Chondrocyte (in vitro differentiated cells): ENCODE results near the gene RAB30. TPM values are rescaled to one million over a fixed set of nuclear protein-coding genes. Genes with fewer than 3 reads are reported as not detected.

ENCODE experiments used
- DNase-seq: peaks from one replicate; pipeline ENCODE4 v3.0.0; 2021; ENCODE audit warnings: mixed read lengths, low spot score
- H3K27ac Mint-ChIP-seq: one replicate; pipeline ENCODE4 v1.8.0; 2021; ENCODE audit warnings: mild to moderate bottlenecking, moderate library complexity, mixed read lengths; ENCODE audit not compliant: unreplicated experiment
- H3K27me3 Mint-ChIP-seq: 2 replicates; pipeline ENCODE4 v1.8.0; 2021; ENCODE audit warnings: low read depth, mixed read lengths
- H3K36me3 Mint-ChIP-seq: 2 replicates; pipeline ENCODE4 v1.8.0; 2021; ENCODE audit warnings: low read depth, mixed read lengths
- H3K4me1 Mint-ChIP-seq: 2 replicates; pipeline ENCODE4 v1.8.0; 2021; ENCODE audit warnings: low read depth, mild to moderate bottlenecking, mixed read lengths
- H3K4me3 Mint-ChIP-seq: one replicate; pipeline ENCODE4 v1.8.0; 2021; ENCODE audit warnings: mild to moderate bottlenecking, moderate library complexity, mixed read lengths; ENCODE audit not compliant: unreplicated experiment
- H3K9me3 Mint-ChIP-seq: 2 replicates; pipeline ENCODE4 v1.8.0; 2021; ENCODE audit warnings: low read depth, mixed read lengths
- CTCF ChIP-seq: fragments of 200-600 bp; sonication (generic); IDR thresholded peaks from 2 replicates; pipeline ENCODE4 v1.5.0; 2021; ENCODE audit warnings: antibody characterized with exemption, mild to moderate bottlenecking, moderate library complexity
- total RNA-seq: library from RNA; stranded (reverse); gene quantifications from 3 replicates; pipeline ENCODE4 v1.2.1, GENCODE V29; 2021

The RAB30 gene
- total RNA-seq, 1 donor from 2014 or later, result 52.6 TPM

DNA sequence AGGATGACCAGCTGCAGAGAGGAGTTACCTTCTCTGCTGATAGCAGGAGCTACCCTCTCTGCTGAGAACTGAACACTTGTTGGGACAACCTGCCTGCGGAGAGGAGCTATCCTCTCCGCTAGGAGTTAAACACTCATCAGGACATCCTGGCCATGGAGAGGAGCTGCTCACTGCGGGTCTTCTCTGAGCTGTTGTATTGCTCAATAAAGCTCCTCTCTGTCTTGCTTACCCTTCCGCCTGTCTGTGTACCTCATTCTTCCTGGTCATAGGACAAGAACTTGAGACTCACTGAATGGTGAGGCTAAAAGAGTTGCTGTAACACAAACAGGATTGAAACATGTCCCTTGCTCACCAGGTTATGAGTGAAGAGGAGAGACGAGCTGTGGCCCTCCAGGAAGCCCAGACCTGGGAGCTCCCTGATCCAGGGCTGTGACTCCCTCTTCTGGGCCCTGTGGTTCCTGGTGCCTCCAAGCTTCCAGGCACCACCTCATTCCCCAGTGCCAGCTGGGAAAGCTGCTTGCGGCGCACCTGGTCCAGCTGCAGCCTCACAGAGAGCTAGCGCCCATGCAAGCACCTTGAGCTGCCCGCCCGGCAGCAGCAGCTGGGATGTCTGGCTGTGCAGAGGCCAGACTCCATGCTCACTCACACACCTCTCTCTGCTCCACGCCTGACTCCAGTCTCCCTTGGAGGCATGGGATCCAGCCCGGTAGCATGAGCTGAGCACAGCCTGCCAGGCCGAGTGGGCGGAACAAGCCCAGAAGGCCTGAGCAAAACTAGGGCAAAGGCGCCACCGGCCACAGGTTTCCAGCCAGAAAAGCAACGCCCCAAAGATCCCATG is 50.5 kb downstream of the RAB30 start:
- H3K4me3 Mint-ChIP-seq, result no peak overlapping the region
- DNase-seq, result no peak
- peaks cover 44% of the 10 kb centered on the region for H3K4me1 Mint-ChIP-seq
- no peaks in the 10 kb centered on the region for H3K27me3 Mint-ChIP-seq
- TF ChIP-seq CTCF, result no peak
- H3K36me3 Mint-ChIP-seq, result peaks cover 6% of the 10 kb centered on the region
- no peak overlapping the region for H3K27ac Mint-ChIP-seq
- H3K9me3 Mint-ChIP-seq, result peaks cover 6% of the 10 kb centered on the region

DNA sequence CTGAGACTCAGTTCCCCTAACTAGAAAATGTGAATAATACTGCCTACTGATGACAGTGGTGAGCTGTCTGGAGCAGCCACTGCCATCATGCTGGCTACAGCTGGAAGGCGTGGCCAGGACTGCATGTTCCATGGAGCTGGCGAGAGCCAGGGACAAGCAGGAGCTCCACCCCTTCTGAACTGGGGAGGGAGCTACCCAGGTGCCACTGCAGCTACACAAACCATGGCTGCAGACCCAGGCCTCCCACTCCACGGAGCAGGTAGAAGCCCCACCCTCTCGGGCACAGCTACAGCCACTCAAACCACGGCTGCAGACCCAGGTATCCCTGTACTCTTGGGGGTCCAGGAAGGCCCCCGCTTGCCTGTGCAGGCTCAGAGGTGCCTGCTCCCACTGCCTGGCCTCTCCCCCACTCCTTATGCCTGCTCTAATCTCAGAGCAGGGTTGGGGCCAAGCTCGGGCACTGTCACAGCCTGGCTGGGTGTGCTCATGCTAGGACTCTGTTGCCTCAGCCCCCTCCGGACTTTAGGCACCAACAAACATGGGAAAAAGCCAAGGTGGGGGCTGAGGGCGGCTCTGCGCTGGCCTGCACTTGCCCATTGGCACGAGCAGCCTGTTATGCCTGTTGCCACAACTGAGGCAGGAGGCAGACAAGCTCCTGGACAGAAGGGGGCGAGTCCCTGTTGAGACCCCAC is 51.7 kb downstream of the RAB30 start:
- peaks cover 49% of the 10 kb centered on the region for H3K4me1 Mint-ChIP-seq
- no peak for TF ChIP-seq CTCF
- DNase-seq, result no peak
- H3K27ac Mint-ChIP-seq, result no peak overlapping the region
- H3K9me3 Mint-ChIP-seq, result peaks cover 6% of the 10 kb centered on the region
- H3K4me3 Mint-ChIP-seq, result no peak overlapping the region
- no peaks in the 10 kb centered on the region for H3K27me3 Mint-ChIP-seq
- peaks cover 6% of the 10 kb centered on the region for H3K36me3 Mint-ChIP-seq

GRCh38 chr11:83014951-83015350 is 56.7 kb downstream of the RAB30 start:
- DNase-seq, result no peak
- peaks cover 5% of the 10 kb centered on the region for H3K36me3 Mint-ChIP-seq
- peaks cover 71% of the 10 kb centered on the region for H3K4me1 Mint-ChIP-seq
- no peak overlapping the region for H3K4me3 Mint-ChIP-seq
- no peak overlapping the region for H3K27ac Mint-ChIP-seq
- TF ChIP-seq CTCF, result no peak
- H3K9me3 Mint-ChIP-seq, result peaks cover 6% of the 10 kb centered on the region
- H3K27me3 Mint-ChIP-seq, result no peaks in the 10 kb centered on the region

DNA sequence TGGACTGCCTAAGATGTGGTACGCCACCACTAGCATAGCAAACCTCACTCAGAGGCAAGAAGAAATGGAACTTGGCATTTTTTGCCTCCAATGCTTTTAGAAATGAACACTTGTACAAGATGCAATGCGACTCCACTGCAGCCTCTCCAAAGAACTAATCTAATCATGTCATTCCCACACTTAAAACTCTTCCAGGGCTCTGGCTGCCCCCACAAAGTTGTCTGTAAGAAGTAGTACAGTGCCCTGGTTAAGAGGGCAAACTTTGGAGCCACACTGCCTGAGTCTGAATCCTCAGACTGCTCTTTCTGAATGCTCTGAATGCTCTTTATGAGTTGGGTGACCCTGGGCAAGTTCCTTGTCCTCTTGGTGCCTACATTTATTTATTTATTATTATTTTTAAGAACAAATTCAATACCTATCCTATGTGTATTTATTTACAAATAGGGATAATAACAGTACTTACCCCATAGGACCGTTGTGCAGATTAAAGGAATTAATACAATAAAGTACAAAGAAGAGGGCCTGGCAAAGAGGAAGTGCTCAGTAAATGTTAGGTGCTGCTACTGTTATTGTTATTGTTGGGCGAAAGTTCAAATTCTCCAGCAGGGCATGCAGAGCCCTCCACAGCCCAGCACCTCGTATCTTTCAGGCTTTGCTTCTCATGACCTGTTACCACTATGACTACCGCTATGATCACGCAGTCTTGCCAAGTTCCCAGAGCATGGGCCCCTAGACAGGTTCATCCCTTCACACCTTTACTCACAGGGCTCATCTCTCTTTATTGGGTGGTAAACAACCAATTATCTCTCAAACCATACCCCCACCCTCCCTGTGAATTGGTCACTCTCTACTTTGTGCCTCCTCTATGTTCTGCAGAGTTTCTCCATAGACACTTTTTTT is 59.3 kb downstream of the RAB30 start:
- TF ChIP-seq CTCF, result no peak
- DNase-seq, result no peak
- Mint-ChIP-seq H3K4me1 (peaks cover 70% of the 10 kb centered on the region), H3K27me3 (no peaks in the 10 kb centered on the region), H3K36me3 (peaks cover 3% of the 10 kb centered on the region), H3K4me3 (no peak overlapping the region), H3K27ac (peak overlapping the region; percentile 81), H3K9me3 (no peaks in the 10 kb centered on the region)
